Mesothelial cell of epicardium (in vitro differentiated cells): ENCODE measurements around the gene ABCF3. TPM values are rescaled to one million over a fixed set of nuclear protein-coding genes. Genes with fewer than 3 reads are reported as not detected.

Experiments
- DNase-seq, 2 experiments: peaks; one replicate each; pipeline ENCODE4 v3.0.0; 2021; ENCODE audit warnings: low spot score in 2 of 2; ENCODE audit not compliant: unreplicated experiment in 2 of 2
- H3K27ac Mint-ChIP-seq: 2 replicates; pipeline ENCODE4 v1.8.0; 2021; ENCODE audit warnings: mixed read lengths
- H3K27me3 Mint-ChIP-seq: 2 replicates; pipeline ENCODE4 v1.8.0; 2021; ENCODE audit warnings: low read depth, mixed read lengths
- H3K36me3 Mint-ChIP-seq: 2 replicates; pipeline ENCODE4 v1.8.0; 2021; ENCODE audit warnings: mixed read lengths
- H3K4me1 Mint-ChIP-seq: 2 replicates; pipeline ENCODE4 v1.8.0; 2021; ENCODE audit warnings: mixed read lengths
- H3K4me3 Mint-ChIP-seq: 2 replicates; pipeline ENCODE4 v1.8.0; 2021; ENCODE audit warnings: mild to moderate bottlenecking, moderate library complexity, mixed read lengths
- H3K9me3 Mint-ChIP-seq: 2 replicates; pipeline ENCODE4 v1.8.0; 2021; ENCODE audit warnings: mixed read lengths
- total RNA-seq: library from RNA; stranded (reverse); gene quantifications from 3 replicates; pipeline ENCODE4 v1.2.1, GENCODE V29; 2021
- TF ChIP-seq, protein P1 (sequence below): fragments of 200-600 bp; sonication (generic); IDR thresholded peaks from one replicate; pipeline ENCODE4 v1.5.0; 2021; ENCODE audit warnings: antibody characterized with exemption; ENCODE audit not compliant: unreplicated experiment

ABCF3 gene
- total RNA-seq, 1 donor from 2014 or later = 67.9 TPM

DNA sequence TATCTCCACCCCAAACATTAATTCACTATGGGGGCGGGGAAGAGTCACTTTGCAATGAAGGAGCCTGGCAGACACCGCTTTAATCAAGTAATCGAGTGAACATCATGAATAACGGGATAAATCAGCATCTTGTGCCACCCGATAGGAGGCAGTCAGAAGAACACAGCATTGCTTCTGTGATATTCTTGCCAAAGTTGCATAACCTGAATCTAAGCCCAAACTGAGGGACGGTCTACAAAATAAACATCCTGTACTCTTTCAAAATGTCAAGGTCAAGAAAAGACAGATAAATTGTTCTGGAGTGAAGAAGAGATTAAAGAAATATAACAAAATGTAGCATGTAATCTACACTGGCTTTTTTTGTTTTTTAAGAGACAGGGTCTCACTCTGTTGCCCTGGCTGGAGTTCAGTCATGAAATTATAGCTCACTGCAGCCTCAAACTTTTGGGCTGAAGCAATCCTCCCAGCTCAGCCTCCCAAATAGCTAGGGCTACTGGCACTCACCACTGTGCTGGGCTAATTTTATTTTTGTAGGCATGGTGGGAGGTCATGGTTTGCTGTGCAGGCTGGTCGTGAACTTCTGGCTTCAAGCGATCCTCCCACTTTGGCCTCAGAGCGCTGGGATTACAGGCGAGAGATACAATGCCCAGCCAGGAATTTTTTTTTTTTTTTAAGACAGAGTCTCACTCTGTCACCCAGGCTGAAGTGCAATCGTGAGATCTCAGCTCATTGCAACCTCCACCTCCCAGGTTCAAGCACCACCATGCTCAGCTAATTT lies 23.3 kb downstream of the ABCF3 start:
- H3K27ac Mint-ChIP-seq = no peak overlapping the region
- no peaks in the 10 kb centered on the region for H3K36me3 Mint-ChIP-seq
- H3K27me3 Mint-ChIP-seq = peaks cover 35% of the 10 kb centered on the region
- H3K9me3 Mint-ChIP-seq = no peaks in the 10 kb centered on the region
- H3K4me1 Mint-ChIP-seq = no peaks in the 10 kb centered on the region
- no peak for DNase-seq
- TF ChIP-seq, protein P1, sequence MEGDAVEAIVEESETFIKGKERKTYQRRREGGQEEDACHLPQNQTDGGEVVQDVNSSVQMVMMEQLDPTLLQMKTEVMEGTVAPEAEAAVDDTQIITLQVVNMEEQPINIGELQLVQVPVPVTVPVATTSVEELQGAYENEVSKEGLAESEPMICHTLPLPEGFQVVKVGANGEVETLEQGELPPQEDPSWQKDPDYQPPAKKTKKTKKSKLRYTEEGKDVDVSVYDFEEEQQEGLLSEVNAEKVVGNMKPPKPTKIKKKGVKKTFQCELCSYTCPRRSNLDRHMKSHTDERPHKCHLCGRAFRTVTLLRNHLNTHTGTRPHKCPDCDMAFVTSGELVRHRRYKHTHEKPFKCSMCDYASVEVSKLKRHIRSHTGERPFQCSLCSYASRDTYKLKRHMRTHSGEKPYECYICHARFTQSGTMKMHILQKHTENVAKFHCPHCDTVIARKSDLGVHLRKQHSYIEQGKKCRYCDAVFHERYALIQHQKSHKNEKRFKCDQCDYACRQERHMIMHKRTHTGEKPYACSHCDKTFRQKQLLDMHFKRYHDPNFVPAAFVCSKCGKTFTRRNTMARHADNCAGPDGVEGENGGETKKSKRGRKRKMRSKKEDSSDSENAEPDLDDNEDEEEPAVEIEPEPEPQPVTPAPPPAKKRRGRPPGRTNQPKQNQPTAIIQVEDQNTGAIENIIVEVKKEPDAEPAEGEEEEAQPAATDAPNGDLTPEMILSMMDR = no peak
- no peak overlapping the region for H3K4me3 Mint-ChIP-seq

DNA sequence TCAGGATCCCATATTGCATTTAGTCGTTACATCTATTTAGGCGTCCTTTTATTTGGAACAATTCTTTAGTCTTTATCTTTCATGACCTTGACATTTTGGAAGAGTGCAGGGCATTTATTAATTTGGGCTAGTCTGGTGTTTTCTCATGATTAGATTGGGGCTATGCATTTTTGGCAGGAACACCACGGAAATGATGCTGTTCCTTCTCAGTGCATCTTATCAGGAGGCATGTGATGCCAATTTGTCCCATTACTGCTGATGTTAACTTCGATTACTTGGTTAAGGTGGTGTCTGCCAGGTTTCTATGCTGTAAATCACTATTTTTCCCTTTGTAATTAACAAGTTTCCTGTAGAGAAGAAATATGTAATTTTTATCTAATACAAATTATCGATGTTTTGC lies 25.3 kb downstream of the ABCF3 start:
- H3K9me3 Mint-ChIP-seq = no peaks in the 10 kb centered on the region

GRCh38 chr3:184211718-184212117 lies 25.7 kb downstream of the ABCF3 start:
- Mint-ChIP-seq H3K36me3 (no peaks in the 10 kb centered on the region), H3K4me1 (no peaks in the 10 kb centered on the region), H3K4me3 (no peak overlapping the region), H3K9me3 (no peaks in the 10 kb centered on the region), H3K27ac (no peak overlapping the region), H3K27me3 (peaks cover 26% of the 10 kb centered on the region)
- no peak for DNase-seq
- TF ChIP-seq, protein P1 = no peak

More for the DNA sequence above, 25.3 kb downstream of the ABCF3 start:
- no peak for DNase-seq
- Mint-ChIP-seq H3K27ac (no peak overlapping the region), H3K27me3 (peaks cover 30% of the 10 kb centered on the region), H3K36me3 (no peaks in the 10 kb centered on the region), H3K4me1 (no peaks in the 10 kb centered on the region), H3K4me3 (no peak overlapping the region)
- TF ChIP-seq, protein P1 = no peak

DNA sequence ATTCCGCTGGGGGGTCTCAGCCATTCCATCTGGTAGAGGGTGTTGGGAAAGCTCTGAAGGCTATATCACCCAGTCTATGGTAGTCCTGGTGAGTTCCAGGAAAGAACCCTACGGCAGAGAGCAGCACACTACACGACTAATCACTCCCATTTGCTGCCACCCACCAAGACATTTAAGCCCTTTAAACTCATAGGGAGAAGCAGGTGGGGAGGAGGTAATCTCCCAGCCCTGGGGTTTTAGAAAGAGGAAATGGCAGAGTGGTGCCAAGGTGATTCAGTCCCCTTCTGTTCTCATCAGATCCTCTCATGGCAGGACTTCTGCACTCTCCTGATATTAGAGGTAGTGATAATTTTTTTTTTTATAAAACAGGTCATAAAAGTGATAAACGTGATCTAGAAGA lies 32.8 kb downstream of the ABCF3 start:
- Mint-ChIP-seq H3K4me3 (no peak overlapping the region), H3K9me3 (no peaks in the 10 kb centered on the region), H3K27ac (no peak overlapping the region), H3K4me1 (no peaks in the 10 kb centered on the region), H3K36me3 (no peaks in the 10 kb centered on the region), H3K27me3 (peaks cover 22% of the 10 kb centered on the region)
- no peak for DNase-seq
- TF ChIP-seq, protein P1 = no peak

- no peak for DNase-seq
- Mint-ChIP-seq H3K9me3 (no peaks in the 10 kb centered on the region), H3K36me3 (no peaks in the 10 kb centered on the region), H3K4me3 (no peak overlapping the region), H3K27ac (no peak overlapping the region), H3K27me3 (peaks cover 49% of the 10 kb centered on the region), H3K4me1 (no peaks in the 10 kb centered on the region)
- TF ChIP-seq, protein P1 = no peak
These were observed 36.5 kb downstream of the ABCF3 start for GRCh38 chr3:184222521-184222920.
